Erythroblast (primary cell): ENCODE measurements around the gene KIAA1671.

Experiments used
- GATA1 ChIP-seq: IDR thresholded peaks from 2 replicates; pipeline ENCODE4 v1.6.1; 2011; ENCODE audit warnings: low read depth, mild to moderate bottlenecking, control low read depth, low read length, moderate library complexity
- POLR2A ChIP-seq: IDR thresholded peaks from 2 replicates; pipeline ENCODE4 v1.6.1; 2011; ENCODE audit warnings: mild to moderate bottlenecking, low read length

GRCh38 chr22:25099202-25099601, 146.7 kb downstream of the KIAA1671 start:
- TF ChIP-seq POLR2A = no peak
- TF ChIP-seq GATA1 = no peak
